ENCODE data around the gene FTSJ1. TPM values are rescaled to one million over a fixed set of nuclear protein-coding genes. Genes with fewer than 3 reads are reported as not detected.
A peak's percentile ranks its signal among the peaks of the same experiment; 100 is the strongest.

Gene FTSJ1
- total RNA-seq, 2 donors from 2014 or later = 83.8 to 120 TPM

DNA sequence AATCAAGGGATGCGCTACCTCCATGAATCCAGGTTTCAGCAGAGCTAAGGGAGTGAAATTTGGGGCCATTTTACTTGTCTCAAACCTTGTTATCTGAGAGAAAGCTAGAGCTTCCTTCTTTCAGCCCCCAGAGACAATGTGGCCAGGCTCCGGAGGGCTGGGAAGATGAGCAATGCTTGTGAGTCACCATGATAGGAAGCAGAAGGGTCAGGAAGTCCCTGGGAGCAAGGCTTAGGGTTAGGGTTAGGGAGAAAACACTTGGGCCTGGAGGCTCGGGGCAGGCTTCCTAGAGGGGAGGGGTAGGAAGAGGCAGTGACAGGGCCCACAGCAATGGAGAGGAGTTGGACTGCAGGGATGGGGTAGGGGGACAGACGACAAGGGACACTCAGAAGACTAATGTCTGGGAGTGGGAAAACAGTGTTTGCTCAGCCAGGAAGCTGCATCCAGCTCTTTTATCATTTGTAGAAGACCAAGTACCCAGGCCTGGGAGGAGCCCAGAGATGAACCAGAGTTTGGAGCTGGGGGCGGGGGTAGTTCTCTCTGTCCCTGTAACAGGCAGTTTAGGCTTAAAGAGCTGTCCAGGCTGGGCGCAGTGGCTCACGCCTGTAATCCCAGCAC lies 16.4 kb downstream of the FTSJ1 start:
- Mint-ChIP-seq H3K4me1 (ENCODE audit: low read depth in 2 of 2) (peaks cover 2 to 10% of the 10 kb centered on the region in 2 donors), H3K4me3 (no peak overlapping the region), H3K36me3 (no peaks in the 10 kb centered on the region), H3K9me3 (no peaks in the 10 kb centered on the region), H3K27me3 (peaks cover 0 to 2% of the 10 kb centered on the region in 2 donors), H3K27ac (no peak overlapping the region)
- no peak for DNase-seq (ENCODE audit: low spot score)
- ATAC-seq = no peak

DNA sequence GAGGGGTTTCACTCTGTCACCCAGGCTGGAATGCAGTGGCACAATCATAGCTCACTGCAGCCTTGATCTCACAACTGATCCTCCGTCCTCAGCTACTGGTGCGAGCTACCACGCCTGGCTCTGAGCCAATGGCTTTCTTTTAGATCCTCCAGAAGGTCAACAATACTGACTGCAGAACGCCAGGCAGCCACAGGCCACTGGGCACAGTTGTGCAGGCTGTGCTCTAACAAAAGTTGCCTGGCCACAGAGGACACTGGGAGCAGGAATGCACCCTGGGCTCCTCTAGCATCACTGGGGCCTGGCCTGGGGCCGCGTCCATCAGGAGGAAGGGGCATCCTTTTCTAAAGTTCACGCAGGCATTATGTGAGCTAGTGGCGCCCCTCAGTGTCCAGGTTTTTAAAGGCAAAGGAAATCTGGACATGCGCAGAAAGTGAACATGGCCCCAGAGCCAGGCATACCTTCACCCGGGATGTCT lies 17.9 kb downstream of the FTSJ1 start:
- DNase-seq (ENCODE audit: low spot score) = no peak
- Mint-ChIP-seq H3K4me1 (ENCODE audit: low read depth in 2 of 2) (peaks cover 0 to 4% of the 10 kb centered on the region in 2 donors), H3K27ac (no peak overlapping the region), H3K4me3 (no peak overlapping the region), H3K9me3 (no peaks in the 10 kb centered on the region), H3K27me3 (peaks cover 0 to 9% of the 10 kb centered on the region in 2 donors), H3K36me3 (no peaks in the 10 kb centered on the region)
- no peak for ATAC-seq

DNA sequence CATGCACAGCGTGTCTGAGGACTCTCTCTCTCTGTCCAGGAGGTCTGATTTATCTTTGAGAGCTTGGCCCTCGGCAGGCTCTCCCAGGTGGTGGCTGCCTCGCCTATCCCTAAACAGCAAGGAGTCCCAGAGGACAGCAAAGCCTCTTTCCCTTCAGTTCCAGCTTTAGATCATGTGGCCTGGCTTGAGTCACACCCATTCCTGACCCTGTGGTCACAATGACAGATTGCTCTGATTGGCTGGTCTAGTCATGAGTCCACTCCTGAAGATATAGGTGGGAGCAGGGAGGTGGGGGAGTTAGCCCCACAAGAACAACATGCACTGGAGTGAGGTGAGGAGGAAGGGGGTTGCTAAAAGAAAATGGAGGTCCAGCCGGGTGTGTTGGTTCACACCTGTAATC lies 20.7 kb downstream of the FTSJ1 start:
- DNase-seq (ENCODE audit: low spot score) = no peak
- peaks cover 0 to 11% of the 10 kb centered on the region in 2 donors for H3K27me3 Mint-ChIP-seq
- no peaks in the 10 kb centered on the region for H3K9me3 Mint-ChIP-seq
- no peak overlapping the region for H3K27ac Mint-ChIP-seq
- H3K4me1 Mint-ChIP-seq (ENCODE audit: low read depth in 2 of 2) = peaks cover 0 to 4% of the 10 kb centered on the region in 2 donors
- no peak overlapping the region for H3K4me3 Mint-ChIP-seq
- no peaks in the 10 kb centered on the region for H3K36me3 Mint-ChIP-seq
- ATAC-seq = no peak

DNA sequence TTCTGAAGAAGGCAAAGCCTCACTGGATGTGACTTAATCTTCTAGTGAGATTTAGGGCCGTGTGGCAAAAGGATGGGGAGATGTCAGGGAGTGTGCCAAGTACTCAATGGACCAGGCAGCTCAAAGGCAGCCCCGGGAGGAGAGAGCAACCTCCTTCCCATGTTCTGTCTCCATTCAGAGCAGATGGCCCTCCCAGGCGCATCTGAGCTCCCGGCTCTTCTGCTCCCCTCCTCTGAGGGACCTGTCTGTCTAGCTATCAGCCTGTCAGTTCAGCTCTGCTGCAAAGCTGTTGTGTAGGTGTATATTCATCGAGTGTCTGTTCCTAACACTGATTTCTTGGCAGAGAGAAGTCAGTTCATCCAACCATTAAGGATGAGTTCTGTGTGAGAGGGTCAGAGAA lies 21.9 kb downstream of the FTSJ1 start:
- Mint-ChIP-seq H3K9me3 (no peaks in the 10 kb centered on the region), H3K4me3 (no peak overlapping the region), H3K27me3 (peaks cover 0 to 11% of the 10 kb centered on the region in 2 donors), H3K4me1 (ENCODE audit: low read depth in 2 of 2) (peaks cover 0 to 4% of the 10 kb centered on the region in 2 donors), H3K36me3 (no peaks in the 10 kb centered on the region), H3K27ac (no peak overlapping the region)
- DNase-seq (ENCODE audit: low spot score) (no peak), ATAC-seq (no peak)

DNA sequence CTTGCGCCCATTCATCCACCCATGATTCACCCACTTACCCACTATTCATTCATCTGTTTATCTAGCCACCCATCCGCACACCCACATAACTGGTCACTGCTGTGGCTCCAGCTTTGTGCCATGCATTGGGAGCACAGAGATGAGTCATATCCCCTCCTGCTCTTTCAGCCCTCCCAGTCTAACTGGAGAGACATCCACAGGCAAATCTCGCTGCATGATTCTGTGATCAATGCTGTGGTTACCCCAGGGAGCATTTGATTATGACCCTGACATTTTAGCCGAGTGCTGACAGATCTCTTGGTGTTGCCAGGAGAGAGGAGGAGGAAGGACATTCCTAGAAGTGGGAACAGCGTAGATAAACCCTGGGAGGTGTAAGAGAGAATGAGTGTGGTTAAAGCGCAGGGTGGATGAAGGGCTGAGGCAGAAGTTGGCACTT lies 22.4 kb downstream of the FTSJ1 start:
- no peak overlapping the region for H3K27ac Mint-ChIP-seq
- H3K27me3 Mint-ChIP-seq = peaks cover 0 to 11% of the 10 kb centered on the region in 2 donors
- H3K4me1 Mint-ChIP-seq (ENCODE audit: low read depth in 2 of 2) = peaks cover 0 to 4% of the 10 kb centered on the region in 2 donors
- H3K36me3 Mint-ChIP-seq = no peaks in the 10 kb centered on the region
- ATAC-seq (no peak), DNase-seq (ENCODE audit: low spot score) (no peak)
- no peaks in the 10 kb centered on the region for H3K9me3 Mint-ChIP-seq
- H3K4me3 Mint-ChIP-seq = no peak overlapping the region

DNA sequence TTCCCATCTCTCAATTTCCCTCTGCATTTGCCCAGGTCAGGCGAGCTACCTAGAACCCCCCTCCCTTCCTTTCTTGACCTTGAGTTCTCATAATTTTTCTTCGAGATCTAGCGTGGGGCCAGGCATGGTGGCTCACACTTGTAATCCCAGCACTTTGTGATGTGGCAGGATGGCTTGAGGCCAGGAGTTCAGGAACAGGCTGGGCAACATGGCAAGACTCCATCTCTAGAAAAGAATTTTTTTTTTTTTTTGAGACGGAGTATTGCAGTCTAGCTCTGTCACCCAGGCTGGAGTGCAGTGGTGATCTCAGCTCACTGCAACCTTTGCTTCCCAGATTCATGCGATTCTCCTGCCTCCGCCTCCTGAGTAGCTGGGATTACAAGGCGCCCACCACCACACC lies 28.3 kb downstream of the FTSJ1 start:
- Mint-ChIP-seq H3K9me3 (no peaks in the 10 kb centered on the region), H3K27ac (no peak overlapping the region), H3K27me3 (peaks cover 0 to 2% of the 10 kb centered on the region in 2 donors), H3K4me3 (no peak overlapping the region), H3K36me3 (no peaks in the 10 kb centered on the region), H3K4me1 (ENCODE audit: low read depth in 2 of 2) (peaks cover 0 to 3% of the 10 kb centered on the region in 2 donors)
- ATAC-seq (no peak), DNase-seq (ENCODE audit: low spot score) (no peak)

DNA sequence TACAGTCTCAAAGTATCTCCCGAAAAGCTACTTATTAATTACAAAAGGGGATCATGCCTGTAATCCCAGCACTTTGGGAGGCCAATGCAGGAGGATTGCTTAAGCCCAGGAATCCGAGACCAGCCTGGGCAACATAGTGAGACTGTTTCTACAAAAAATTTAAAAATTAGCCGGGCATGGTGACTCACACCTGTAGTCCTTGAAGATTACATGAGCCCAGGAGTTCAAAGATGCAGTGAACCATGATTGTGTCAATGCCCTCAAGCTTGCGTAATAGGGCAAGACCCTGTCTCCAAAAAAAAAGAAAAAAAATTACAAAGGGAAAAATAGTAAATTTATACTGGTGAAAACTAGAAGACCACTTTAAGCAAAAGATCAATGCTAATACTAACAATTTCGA lies 29.5 kb downstream of the FTSJ1 start:
- no peak overlapping the region for H3K27ac Mint-ChIP-seq
- DNase-seq (ENCODE audit: low spot score) = no peak
- H3K27me3 Mint-ChIP-seq = no peaks in the 10 kb centered on the region
- ATAC-seq = no peak
- peaks cover 9 to 11% of the 10 kb centered on the region in 2 donors for H3K4me1 Mint-ChIP-seq (ENCODE audit: low read depth in 2 of 2)
- H3K36me3 Mint-ChIP-seq = no peaks in the 10 kb centered on the region
- H3K9me3 Mint-ChIP-seq = no peaks in the 10 kb centered on the region
- H3K4me3 Mint-ChIP-seq = no peak overlapping the region

DNA sequence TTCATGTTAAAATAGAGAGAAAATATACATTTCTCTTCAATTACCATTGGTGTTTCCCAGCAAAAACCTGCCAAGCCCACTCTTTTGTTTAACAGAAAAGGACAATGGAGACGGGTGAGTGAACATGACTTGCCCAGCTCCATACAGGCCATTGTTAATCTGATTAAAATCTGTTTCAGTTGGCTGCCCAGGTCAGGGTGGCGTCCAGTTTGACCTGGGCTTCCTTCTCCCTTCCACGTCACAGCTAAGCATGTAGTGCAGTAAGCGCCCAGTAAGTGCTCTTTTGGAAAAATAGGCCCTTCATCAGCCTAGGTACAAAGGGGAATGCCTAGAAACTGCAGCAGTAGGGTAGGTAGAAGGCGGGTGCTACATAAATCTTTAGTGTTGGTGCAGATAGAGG lies 31.2 kb downstream of the FTSJ1 start:
- H3K4me1 Mint-ChIP-seq (ENCODE audit: low read depth in 2 of 2) = peaks cover 18 to 22% of the 10 kb centered on the region in 2 donors
- no peak overlapping the region for H3K27ac Mint-ChIP-seq
- no peaks in the 10 kb centered on the region for H3K36me3 Mint-ChIP-seq
- no peak overlapping the region for H3K4me3 Mint-ChIP-seq
- no peaks in the 10 kb centered on the region for H3K27me3 Mint-ChIP-seq
- ATAC-seq (no peak), DNase-seq (ENCODE audit: low spot score) (no peak)
- H3K9me3 Mint-ChIP-seq = no peaks in the 10 kb centered on the region

DNA sequence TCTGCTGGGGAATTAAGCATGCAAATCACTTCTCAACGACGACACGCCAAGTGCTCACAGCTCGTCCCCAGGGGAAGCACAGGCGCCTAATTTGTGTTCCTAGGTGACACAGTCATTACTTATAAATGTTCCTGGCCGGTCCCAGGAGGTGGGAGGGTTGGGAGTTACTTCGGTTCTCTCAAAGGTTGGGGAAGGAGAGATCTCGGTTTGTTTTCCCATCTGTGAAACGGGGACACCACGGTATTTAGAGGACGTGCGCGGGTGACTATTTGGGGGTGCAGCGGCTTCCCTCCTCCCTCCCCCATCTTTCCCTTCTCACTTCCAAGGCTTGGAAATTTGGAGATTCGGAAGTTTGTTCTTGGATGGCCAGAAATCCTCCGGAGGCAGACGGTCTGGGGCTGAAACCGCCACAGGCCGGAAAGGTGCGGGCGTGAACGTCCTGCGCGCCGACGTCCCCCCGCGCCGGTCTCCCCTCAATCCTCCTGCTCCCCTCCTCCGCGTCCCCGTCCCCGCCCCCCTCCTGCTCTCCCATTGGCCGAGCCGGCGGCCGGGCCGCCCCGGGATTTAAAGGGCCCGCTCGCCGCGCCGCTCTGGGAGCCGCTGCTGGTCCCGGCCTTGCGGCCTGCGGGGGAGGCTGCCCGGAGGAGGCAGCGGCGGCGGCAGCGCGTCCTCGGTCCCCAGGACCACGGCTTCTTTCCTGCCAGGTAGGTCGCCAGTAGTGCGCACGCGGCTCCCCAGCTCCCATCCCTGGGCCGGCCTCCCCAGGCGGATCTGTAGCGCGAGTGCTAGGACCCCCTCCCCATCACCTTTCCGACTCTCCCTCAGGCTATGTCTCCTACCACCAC lies 32.6 kb downstream of the FTSJ1 start, which contains the start of gene PORCN:
PORCN (plus strand) TSS at position 593 of the 845 bp plus-strand sequence. CDS start 829 bp downstream, outside the sequence.
- peak; percentile 89 for DNase-seq (ENCODE audit: low spot score)
- Mint-ChIP-seq H3K4me1 (ENCODE audit: low read depth in 2 of 2) (peaks cover 18 to 26% of the 10 kb centered on the region in 2 donors), H3K27me3 (no peaks in the 10 kb centered on the region), H3K27ac (peak within 1 kb of the TSS; percentile 70 to 83), H3K36me3 (no peaks in the 10 kb centered on the region), H3K4me3 (peak within 1 kb of the TSS; percentile 89), H3K9me3 (no peaks in the 10 kb centered on the region)
- ATAC-seq = peak; percentile 94 to 97

DNA sequence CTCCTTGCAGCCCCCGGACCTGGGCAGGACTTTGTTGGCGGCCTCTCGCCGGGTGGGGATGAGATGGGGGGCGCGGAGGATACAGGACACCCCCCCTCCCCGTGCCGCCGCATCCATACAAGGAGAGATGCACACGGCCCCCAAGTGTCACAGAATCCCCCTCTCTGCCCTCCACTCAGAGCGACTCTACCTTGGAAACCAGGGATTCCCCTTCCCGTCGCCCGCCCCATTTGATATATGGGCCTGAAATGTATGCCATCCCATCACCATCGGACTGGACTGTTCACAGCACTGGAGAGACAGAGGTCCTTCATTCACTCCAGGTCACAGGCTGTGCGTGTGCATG lies 33.2 kb downstream of the FTSJ1 start:
- H3K27me3 Mint-ChIP-seq = no peaks in the 10 kb centered on the region
- no peak for DNase-seq (ENCODE audit: low spot score)
- H3K27ac Mint-ChIP-seq = peak overlapping the region; percentile 70 to 81
- peaks cover 18 to 26% of the 10 kb centered on the region in 2 donors for H3K4me1 Mint-ChIP-seq (ENCODE audit: low read depth in 2 of 2)
- H3K4me3 Mint-ChIP-seq = peak overlapping the region; percentile 89
- ATAC-seq = peak; percentile 24 to 55
- H3K9me3 Mint-ChIP-seq = no peaks in the 10 kb centered on the region
- H3K36me3 Mint-ChIP-seq = no peaks in the 10 kb centered on the region

DNA sequence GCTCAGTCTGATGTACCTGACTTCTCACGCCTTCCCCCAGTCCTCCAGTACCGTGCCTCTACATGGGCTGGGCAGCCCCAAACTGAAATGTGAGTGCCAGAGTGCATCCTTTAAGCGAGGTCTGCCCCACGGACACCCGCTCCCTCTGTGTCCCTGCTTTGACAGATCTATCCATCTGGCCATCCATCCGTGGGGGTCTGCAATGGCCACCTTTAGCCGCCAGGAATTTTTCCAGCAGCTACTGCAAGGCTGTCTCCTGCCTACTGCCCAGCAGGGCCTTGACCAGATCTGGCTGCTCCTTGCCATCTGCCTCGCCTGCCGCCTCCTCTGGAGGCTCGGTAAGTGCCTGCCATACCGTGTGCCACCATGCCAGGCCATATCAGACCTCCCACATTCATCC lies 33.6 kb downstream of the FTSJ1 start:
- Mint-ChIP-seq H3K36me3 (no peaks in the 10 kb centered on the region), H3K4me1 (ENCODE audit: low read depth in 2 of 2) (peaks cover 18 to 26% of the 10 kb centered on the region in 2 donors), H3K9me3 (no peaks in the 10 kb centered on the region), H3K4me3 (peak overlapping the region; percentile 89), H3K27ac (peak overlapping the region; percentile 70 to 81), H3K27me3 (no peaks in the 10 kb centered on the region)
- DNase-seq (ENCODE audit: low spot score) = no peak
- no peak for ATAC-seq

DNA sequence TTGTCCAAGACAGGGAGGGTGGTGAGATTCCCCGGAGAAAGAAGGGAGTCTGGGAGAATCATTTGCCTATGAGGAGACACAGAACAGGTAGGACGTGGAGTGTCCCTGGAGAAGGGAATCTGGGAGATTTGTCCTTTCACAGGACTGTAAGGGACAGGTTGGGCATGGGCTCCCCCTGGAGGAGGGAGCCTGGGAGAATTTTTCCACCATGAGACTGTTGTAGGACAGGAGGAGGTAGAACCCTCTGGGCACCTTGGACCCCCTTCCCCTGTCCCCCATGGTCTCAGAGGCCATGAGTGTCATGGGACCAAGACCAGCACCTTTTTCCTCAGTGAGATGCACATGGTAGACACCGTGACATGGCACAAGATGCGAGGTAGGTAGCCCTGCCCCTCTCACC lies 35.6 kb downstream of the FTSJ1 start:
- no peak overlapping the region for H3K27ac Mint-ChIP-seq
- ATAC-seq = no peak
- no peaks in the 10 kb centered on the region for H3K9me3 Mint-ChIP-seq

DNA sequence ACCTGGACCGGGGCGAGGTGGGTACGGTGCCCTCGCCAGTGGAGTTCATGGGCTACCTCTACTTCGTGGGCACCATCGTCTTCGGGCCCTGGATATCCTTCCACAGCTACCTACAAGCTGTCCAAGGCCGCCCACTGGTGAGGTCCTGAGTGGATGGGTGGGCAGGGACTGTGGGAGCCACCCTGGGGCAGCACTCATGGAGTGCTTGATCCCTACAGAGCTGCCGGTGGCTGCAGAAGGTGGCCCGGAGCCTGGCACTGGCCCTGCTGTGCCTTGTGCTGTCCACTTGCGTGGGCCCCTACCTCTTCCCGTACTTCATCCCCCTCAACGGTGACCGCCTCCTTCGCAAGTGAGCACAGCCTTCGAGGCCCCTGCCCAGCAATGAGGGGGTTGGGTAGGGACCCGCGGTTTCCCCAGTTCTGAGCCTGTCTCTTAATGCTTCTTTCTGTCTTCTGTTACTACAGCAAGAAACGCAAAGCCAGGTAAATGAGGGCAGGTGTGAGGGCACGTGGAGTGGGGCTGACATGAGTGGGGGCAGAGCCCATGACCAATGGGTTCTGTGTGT lies 36.5 kb downstream of the FTSJ1 start:
- H3K9me3 Mint-ChIP-seq = no peaks in the 10 kb centered on the region
- H3K36me3 Mint-ChIP-seq = peaks cover 4% of the 10 kb centered on the region
- DNase-seq (ENCODE audit: low spot score) (no peak), ATAC-seq (no peak)
- no peak overlapping the region for H3K27ac Mint-ChIP-seq
- no peaks in the 10 kb centered on the region for H3K27me3 Mint-ChIP-seq
- H3K4me1 Mint-ChIP-seq (ENCODE audit: low read depth in 2 of 2) = peaks cover 18 to 26% of the 10 kb centered on the region in 2 donors
- H3K4me3 Mint-ChIP-seq = no peak overlapping the region

More for the DNA sequence above, 35.6 kb downstream of the FTSJ1 start:
- no peak for DNase-seq (ENCODE audit: low spot score)
- Mint-ChIP-seq H3K36me3 (peaks cover 4% of the 10 kb centered on the region), H3K4me1 (ENCODE audit: low read depth in 2 of 2) (peaks cover 18 to 26% of the 10 kb centered on the region in 2 donors), H3K4me3 (no peak overlapping the region), H3K27me3 (no peaks in the 10 kb centered on the region)

DNA sequence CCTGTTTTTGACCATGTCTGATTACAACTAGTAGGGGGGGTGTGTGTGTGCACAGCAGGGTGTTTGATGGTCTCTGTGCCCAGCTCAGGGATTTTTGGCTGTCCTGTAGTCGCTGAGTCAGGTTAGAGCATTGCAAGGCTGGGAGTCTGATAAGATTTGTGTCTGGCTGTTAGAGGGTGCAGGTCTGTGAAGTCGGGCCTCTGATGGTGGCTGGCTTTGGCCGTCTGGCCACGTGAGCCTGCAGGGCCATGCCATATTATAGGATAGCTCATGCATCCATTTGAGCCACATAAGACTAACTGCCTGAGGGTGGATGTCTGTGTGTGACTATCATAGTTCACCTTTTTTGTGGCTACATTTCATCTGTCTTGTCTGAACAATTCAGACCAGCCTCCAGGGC lies 37.7 kb downstream of the FTSJ1 start:
- no peaks in the 10 kb centered on the region for H3K9me3 Mint-ChIP-seq
- ATAC-seq = no peak
- peaks cover 4% of the 10 kb centered on the region for H3K36me3 Mint-ChIP-seq
- H3K4me3 Mint-ChIP-seq = no peak overlapping the region
- DNase-seq (ENCODE audit: low spot score) = no peak
- peaks cover 18 to 23% of the 10 kb centered on the region in 2 donors for H3K4me1 Mint-ChIP-seq (ENCODE audit: low read depth in 2 of 2)
- no peak overlapping the region for H3K27ac Mint-ChIP-seq
- no peaks in the 10 kb centered on the region for H3K27me3 Mint-ChIP-seq
